ENCODE results near the gene WDR1.

GRCh38 chr4:10035130-10035529 lies 81.5 kb downstream of the WDR1 start:
- TF ChIP-seq CTCF (conservative IDR thresholded peaks at IDR 0.05) = no peak
- TF ChIP-seq ZFX (IDR thresholded peaks at IDR 0.05) = no peak

Measured in C4-2B (cell line).